Thyroid gland (tissue), 4 donors: ENCODE measurements around the gene SS18L1.
A peak's percentile ranks its signal among the peaks of the same experiment; 100 is the strongest.

Experiments used
- CTCF ChIP-seq, 6 experiments: fragments of 200-600 bp in 3 of 6; fragments of 450-650 bp in 3 of 6; sonication (generic) in 3 of 6; IDR thresholded peaks; one replicate each; pipeline ENCODE4 v1.5.1; 2016 to 2019; ENCODE audit warnings: antibody characterized with exemption in 6 of 6, mild to moderate bottlenecking in 2 of 6, inconsistent platforms in 1 of 6, moderate library complexity in 1 of 6
- POLR2A ChIP-seq, 2 donors: fragments of 450-650 bp; IDR thresholded peaks; one replicate each; pipeline ENCODE4 v1.6.1; 2017; ENCODE audit warnings: antibody characterized with exemption in 2 of 2, mild to moderate bottlenecking in 2 of 2, moderate library complexity in 1 of 2

GRCh38 chr20:62141397-62142251 lies 1.9 kb upstream of the SS18L1 start:
- peak in 1 of 6 experiments; percentile 17 for TF ChIP-seq CTCF (IDR thresholded peaks at IDR 0.05)
- no peak for TF ChIP-seq POLR2A (IDR thresholded peaks at IDR 0.05)
